Fibroblast of pulmonary artery (primary cell): Measurements from ENCODE around the gene MRAS.
"Not testable (repeated sequence)": the region's sequence is repeated elsewhere in the genome, so short reads cannot be mapped to it uniquely, and the experiment has no call there.

Experiments
- DNase-seq: peaks from one replicate; pipeline ENCODE4 v3.0.0-alpha.2; 2010; ENCODE audit warnings: low read depth
- H3K4me3 ChIP-seq: replicated peaks from 2 replicates; pipeline ENCODE4 v1.5.1; 2011; ENCODE audit warnings: low read depth, mild to moderate bottlenecking, control low read depth, low read length, moderate library complexity
- CTCF ChIP-seq: IDR thresholded peaks from 2 replicates; pipeline ENCODE4 v1.5.1; 2011; ENCODE audit warnings: mild to moderate bottlenecking, control low read depth, low read length, inconsistent platforms; ENCODE audit errors: missing control alignments

The MRAS gene

GRCh38 chr3:138373087-138373735, 24.8 kb downstream of the MRAS start:
- H3K4me3 ChIP-seq = no peak overlapping the region
- no peak for DNase-seq
- TF ChIP-seq CTCF = no peak

GRCh38 chr3:138373736-138374094, 25.3 kb downstream of the MRAS start:
- no peak for DNase-seq
- H3K4me3 ChIP-seq = no peak overlapping the region
- TF ChIP-seq CTCF = no peak

GRCh38 chr3:138374573-138375134, 26.3 kb downstream of the MRAS start:
- TF ChIP-seq CTCF = no peak
- H3K4me3 ChIP-seq = no peak overlapping the region
- DNase-seq = no peak

GRCh38 chr3:138375447-138375846, 27.1 kb downstream of the MRAS start:
- TF ChIP-seq CTCF = no peak
- no peak overlapping the region for H3K4me3 ChIP-seq
- no peak for DNase-seq

GRCh38 chr3:138376663-138377062, 28.3 kb downstream of the MRAS start:
- TF ChIP-seq CTCF = no peak
- DNase-seq = no peak
- no peak overlapping the region for H3K4me3 ChIP-seq

GRCh38 chr3:138377212-138377611, 28.8 kb downstream of the MRAS start:
- not testable (repeated sequence) for DNase-seq, H3K4me3 ChIP-seq

GRCh38 chr3:138377804-138378203, 29.4 kb downstream of the MRAS start:
- no peak for TF ChIP-seq CTCF
- no peak for DNase-seq
- no peak overlapping the region for H3K4me3 ChIP-seq
